Amniotic stem cell (primary cell): ENCODE results near the gene HOXD4.

Source experiments
- DNase-seq: peaks from one replicate; lab custom pipeline; 2025; lab: John Stamatoyannopoulos, UW

HOXD4 gene

GRCh38 chr2:176114120-176114929 is 37.0 kb upstream of the HOXD4 start:
- DNase-seq: no peak

- no peak for DNase-seq
These were observed 36.3 kb upstream of the HOXD4 start for GRCh38 chr2:176114930-176115625.

- DNase-seq: no peak
These were observed 35.2 kb upstream of the HOXD4 start, which contains the start of gene HOXD10 for GRCh38 chr2:176115883-176116813. Gene HOXD10 (plus strand): TSS chr2:176116778. CDS start chr2:176116834, 56 bp downstream.

GRCh38 chr2:176117162-176117822 is 34.1 kb upstream of the HOXD4 start:
- no peak for DNase-seq

- no peak for DNase-seq
These were observed 33.5 kb upstream of the HOXD4 start for GRCh38 chr2:176117823-176118371.

GRCh38 chr2:176118601-176119339 is 32.6 kb upstream of the HOXD4 start:
- no peak for DNase-seq

- no peak for DNase-seq
These were observed 30.8 kb upstream of the HOXD4 start for GRCh38 chr2:176120364-176121189.

- no peak for DNase-seq
These were observed 29.9 kb upstream of the HOXD4 start for GRCh38 chr2:176121190-176122051.

- DNase-seq: no peak
These were observed 29.2 kb upstream of the HOXD4 start for GRCh38 chr2:176122052-176122682.

- DNase-seq: no peak
These were observed 28.5 kb upstream of the HOXD4 start, which contains the start of gene HOXD9 for GRCh38 chr2:176122683-176123410. Gene HOXD9 (plus strand): TSS chr2:176122719. CDS start chr2:176122769, 50 bp downstream.

GRCh38 chr2:176123411-176124109 is 27.8 kb upstream of the HOXD4 start:
- no peak for DNase-seq

GRCh38 chr2:176124110-176124946 is 27.0 kb upstream of the HOXD4 start:
- DNase-seq: no peak

- DNase-seq: no peak
These were observed 26.2 kb upstream of the HOXD4 start for GRCh38 chr2:176124947-176125771.

- no peak for DNase-seq
These were observed 25.6 kb upstream of the HOXD4 start for GRCh38 chr2:176125772-176126054.
